ENCODE results near the gene ROBO1.

The ROBO1 gene

DNA sequence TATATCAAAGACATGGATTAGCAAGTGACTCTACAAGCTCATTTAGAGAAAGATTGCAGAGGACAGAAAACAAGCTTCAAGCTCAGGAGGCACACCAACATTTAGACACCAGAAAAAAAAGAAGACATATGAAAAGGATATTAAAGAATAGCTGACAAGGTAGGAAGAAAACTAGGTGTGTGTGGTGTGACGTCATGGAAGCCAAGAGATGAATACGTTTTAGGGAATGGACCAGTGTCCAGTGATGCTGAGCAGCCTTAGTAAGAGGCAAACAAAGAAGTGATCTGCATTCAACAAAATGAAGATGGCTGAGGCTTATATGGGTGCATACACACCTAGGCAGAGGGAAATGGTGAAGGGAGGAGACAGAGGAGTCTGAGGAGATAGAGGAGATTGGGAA lies 377.4 kb downstream of the ROBO1 start:
- no peak for FAIRE-seq

DNA sequence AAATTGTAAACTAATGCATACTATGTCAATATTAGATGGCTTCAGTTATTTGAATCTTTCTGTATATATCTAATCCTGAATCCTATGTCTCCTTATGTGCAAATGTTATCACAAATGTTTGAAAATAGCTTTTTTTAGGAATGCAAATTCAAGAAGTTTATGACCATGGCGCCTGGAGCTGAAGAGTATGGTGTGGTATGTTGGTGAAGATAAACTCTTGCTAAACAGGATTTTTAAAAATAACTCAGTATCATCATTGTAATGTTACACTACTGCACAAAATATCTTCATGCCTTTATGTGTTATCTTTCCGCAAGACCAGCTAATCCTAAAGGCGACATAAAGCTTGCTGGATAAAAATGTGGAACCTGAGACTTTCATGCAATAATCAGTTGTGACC lies 382.6 kb downstream of the ROBO1 start:
- DNase-seq (ENCODE audit: insufficient read length, low spot score) (no peak), FAIRE-seq (no peak)

More for the DNA sequence above, 377.4 kb downstream of the ROBO1 start:
- no peak for DNase-seq (ENCODE audit: insufficient read length, low spot score)

DNA sequence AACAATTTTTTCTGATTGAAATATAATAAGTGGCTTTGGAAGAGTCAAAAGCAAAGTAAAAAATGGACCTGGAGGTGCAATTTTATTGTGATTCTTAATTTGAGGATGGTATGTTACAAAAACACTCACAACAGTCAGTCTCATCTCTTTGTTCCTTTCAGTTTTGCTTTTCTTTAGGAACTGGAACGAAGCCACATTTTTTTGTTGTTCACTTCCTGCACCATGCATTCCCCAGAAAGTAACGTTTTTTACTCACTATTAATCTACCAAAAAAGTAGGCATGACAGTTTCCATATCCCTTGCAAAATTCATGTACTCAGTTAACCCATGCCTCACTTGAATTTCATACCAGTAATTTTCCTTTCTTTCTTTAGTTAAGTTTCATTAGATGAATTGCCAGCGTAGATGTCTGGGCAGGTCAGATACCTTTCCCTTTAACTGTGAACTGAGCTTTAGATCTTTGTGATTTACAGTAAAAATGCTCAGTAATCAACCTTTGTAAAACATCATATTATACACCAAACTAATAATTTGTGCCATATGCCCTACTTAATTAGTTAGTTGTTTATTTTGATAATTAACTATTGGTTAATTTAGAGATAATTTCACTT lies 384.3 kb downstream of the ROBO1 start:
- no peak for DNase-seq (ENCODE audit: insufficient read length, low spot score)
- no peak for FAIRE-seq

DNA sequence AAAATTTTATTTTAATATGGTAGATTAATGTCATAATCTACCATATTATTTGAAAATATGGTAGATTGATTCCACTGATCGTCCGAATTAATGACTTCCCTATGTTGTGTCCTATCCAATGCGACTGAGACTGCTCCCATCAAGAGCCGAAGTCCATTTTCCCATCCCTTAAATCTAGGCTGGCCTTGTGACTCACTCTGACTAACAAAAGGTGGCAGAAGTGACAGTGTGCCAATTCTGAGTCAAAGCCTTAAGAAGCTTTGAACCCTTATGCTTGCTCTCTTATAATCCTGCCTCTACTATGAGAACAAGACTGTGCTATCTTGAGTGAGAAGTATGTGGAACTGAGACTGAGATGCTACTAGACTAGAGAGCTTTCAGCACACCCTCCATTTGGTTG lies 387.2 kb downstream of the ROBO1 start:
- DNase-seq (ENCODE audit: insufficient read length, low spot score), result no peak
- FAIRE-seq, result no peak

DNA sequence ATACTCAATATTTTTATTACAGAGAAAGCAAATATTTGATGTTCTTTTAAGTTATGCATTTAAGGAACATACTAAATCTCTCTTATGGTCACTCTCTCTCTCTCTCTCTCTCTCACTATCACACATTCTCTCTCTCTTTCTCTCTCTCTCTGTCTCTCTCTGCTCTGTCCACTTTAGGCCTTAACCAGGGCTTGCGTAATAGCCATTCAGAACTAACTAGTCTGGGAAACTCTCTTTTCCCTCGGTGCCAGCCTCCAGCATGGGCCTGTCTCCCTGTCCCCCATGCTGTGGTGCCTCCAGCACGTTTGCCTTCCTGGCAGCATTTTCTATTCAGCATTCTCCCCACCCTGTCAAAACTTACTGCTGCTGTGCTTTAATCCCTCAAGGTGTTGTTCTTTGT lies 389.7 kb downstream of the ROBO1 start:
- DNase-seq (ENCODE audit: insufficient read length, low spot score), result no peak
- FAIRE-seq, result no peak

DNA sequence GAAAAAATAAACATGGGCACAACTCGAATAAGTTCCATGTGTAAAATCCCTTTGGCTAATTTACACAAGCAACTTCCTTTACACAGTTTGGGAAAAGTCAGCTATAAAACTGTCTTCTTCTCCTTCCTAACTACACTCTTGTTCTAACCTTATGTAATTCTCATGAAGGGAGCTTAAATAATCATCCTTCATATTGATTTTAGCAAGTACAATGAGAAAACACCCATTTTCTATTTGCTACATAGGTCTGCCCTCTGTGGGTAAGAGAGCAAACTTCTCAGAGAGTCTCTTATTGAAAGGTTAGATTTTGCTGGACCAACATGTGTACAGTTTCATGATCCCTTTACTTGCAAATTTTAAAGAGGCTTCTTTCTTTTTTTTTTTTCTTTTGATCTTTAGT lies 398.5 kb downstream of the ROBO1 start:
- DNase-seq (ENCODE audit: insufficient read length, low spot score), result no peak
- no peak for FAIRE-seq

DNA sequence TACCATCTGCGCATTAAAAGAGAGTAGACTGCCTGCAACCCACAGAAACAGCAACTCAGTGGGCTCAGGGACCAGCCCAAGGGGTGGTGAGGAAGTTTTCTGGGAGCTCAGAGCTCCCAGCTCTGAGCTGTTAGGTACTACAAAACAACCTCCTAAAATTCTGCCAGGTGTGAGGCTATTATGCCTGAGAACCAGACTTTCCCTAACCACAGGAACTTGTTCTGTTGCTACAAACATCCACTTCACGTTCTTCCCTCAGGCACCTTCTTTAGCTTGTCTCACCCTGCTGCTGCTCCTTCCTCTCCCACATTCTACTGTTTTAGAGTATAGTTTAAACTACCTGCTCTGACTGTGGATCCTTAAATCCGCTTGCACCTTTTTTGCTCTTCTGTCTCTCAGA lies 399.4 kb downstream of the ROBO1 start:
- no peak for DNase-seq (ENCODE audit: insufficient read length, low spot score)

DNA sequence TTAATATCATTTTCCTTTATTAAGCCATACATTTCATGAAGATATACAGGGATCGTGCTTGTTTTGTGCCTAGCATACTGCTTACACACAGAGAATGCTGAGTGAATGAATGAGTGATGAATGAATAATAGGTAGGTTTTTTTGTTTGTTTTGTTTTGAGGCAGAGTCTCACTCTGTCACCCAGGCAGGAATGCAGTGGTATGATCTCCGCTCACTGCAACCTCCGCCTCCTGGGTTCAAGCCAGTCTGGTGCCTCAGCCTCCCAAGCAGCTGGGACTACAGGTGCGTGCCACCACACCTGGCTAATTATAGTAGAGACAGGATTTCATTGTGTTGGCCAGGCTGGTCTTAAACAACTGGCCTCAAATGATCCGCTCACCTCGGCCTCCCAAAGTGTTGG lies 400.0 kb downstream of the ROBO1 start:
- no peak for FAIRE-seq
- no peak for DNase-seq (ENCODE audit: insufficient read length, low spot score)

More for the DNA sequence above, 399.4 kb downstream of the ROBO1 start:
- FAIRE-seq, result no peak

DNA sequence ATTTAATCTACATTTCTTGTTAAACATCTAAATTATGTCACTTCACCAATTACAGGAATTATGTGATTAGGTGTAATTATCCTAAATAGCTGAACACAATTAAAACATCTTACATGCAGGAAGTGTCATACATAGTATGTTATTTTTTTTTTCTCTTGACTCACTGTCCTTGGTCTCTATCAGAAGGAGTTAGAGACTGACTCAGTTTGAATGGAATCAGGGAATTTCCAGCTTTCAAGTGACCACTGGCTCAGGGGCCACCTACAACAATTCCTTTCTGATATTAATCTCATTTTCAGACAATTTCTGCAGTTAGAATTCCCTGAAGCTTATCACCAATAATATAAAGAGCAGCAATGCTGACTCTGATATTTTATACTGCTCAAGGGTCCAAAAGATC lies 400.7 kb downstream of the ROBO1 start:
- peak; percentile 5 for DNase-seq (ENCODE audit: insufficient read length, low spot score)
- no peak for FAIRE-seq

DNA sequence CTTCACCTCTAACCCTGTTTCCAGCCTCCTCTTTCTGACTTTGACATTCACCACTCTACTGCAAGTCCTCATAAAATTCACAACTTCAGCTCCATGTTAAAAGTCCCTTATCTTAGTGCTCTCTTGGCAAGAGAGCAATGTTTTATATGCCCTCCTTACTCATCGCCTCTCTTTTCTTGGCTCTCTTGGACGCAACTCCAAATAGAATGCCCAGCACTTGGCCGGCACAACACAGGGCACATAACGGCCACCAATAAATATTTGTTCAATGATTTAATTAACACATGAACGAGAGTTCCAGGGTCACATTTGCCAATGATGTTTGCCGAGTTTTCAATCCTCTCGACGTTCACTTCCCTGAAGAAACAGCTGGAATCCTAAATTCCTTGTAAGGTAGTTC lies 401.4 kb downstream of the ROBO1 start:
- DNase-seq (ENCODE audit: insufficient read length, low spot score), result no peak

DNA sequence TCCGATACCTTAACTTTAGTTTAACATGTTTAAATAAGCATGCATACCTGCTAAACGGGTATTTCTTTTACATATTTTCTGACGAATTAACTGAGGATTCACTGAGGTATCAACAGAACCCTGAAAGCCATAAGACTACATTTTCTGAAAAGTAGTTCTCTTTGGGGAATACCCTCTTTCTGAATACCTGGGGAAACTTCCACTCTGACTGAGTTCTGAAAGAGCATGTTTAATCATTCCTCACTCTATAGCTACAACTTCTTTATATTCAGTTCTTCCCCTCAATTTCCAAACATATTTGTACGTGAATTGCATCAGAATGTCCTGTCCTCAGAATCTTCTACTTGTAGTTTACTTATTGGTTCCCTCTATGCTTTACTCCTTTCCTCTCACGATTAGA lies 403.0 kb downstream of the ROBO1 start:
- FAIRE-seq, result no peak
- DNase-seq (ENCODE audit: insufficient read length, low spot score), result no peak

More for the DNA sequence above, 401.4 kb downstream of the ROBO1 start:
- no peak for FAIRE-seq

DNA sequence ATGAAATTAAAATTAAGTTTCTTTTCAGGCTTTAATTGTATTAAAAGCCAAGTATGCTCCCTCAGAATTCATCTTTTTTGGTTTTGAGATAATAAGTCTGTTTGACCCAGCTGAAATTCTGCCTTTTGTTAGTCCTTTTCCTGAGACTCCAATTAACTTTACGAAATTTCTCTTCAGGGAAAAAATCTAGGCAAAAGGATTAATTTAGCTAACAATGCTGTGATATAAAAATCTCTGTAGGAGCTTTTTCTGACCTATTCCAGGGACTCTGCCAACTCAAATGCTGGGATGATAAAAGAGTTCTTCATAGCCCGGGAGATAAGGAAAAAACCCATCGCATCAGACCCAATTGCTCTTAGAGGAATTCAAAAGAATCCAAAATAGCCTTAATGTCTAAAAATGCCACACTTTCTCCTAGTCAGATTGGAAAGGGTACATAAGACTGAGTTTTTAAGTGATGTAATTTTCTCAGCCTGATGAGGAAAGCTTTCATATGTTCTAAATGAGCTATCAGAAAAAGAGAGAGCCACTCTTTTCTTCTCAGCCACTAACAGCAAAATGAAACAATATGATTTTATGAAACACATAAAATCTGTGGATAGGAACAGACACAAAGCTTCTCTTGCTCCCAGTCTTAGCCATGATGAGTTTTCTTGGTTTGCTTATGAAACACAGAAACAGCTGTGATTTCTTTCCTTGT lies 405.1 kb downstream of the ROBO1 start:
- DNase-seq (ENCODE audit: insufficient read length, low spot score) (no peak), FAIRE-seq (no peak)

DNA sequence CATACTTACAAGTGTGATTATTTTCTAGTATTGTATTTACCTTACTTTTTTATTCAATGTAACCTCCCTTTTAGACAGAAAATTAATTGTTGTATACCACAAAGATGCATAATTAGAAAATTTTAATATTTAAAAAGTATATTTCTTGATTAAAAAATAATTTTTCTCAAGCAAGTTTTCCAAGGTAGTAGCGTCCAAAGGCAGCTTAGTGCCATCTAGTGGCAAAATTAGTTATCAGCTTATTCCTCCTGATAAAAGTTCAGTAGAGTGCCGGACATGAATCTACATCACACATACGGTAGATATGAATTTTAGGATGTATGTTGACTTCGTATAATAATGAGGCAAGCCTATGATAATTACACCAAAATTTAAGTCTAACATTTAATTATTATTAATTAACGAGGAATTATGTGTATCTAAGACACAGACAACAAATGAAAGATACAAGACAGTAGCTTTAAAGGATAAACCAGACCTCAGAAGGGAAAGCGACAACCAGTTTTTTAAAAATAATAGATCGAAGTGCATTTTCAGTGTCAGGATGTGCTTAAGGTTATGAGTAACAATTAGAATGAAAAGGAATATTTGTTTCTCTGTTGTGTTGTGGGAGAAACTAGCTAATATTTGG lies 405.9 kb downstream of the ROBO1 start:
- FAIRE-seq (no peak), DNase-seq (ENCODE audit: insufficient read length, low spot score) (no peak)

DNA sequence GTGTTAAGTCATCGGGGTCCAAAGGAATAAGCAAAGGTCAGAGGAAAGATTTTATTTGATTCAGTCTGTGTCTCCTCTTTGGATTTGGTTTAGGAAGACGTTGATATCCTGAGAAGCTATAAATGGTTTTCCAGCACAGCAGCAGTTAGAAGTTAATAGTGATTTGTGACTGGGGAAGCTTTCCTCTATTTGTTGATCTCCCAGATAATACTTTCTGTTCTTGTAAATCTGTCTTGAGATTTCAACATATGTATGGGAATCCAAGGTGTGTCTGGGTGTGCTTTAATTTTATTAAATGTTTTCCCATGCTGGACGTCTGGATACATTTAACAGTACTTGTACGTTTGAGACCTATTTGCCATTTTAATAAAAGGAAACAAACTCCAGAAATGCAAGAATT lies 409.5 kb downstream of the ROBO1 start:
- DNase-seq (ENCODE audit: insufficient read length, low spot score), result no peak
- no peak for FAIRE-seq

DNA sequence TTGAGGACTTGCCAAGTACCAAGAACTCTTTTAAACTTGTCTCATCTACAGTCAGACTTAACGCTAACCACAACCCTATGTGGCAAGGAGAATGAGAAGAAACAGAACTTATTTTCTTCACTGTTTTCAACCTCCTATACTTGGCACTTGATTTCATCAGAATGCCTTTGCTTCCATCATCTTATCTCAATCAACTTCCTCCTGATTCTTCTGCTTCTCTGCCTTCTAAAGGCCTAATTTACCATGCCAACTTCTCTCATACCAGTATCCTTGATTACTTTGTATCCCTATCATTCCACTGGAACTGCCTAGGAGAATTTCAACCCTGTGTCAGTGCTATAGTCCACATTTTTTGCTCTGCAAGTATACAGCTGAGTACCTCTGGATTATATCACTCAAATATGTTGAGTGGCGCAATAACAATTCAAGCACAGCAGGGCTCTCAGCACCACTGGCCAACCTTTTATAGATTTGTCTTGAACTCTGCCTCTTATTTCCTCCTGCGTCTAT lies 413.6 kb downstream of the ROBO1 start:
- FAIRE-seq, result no peak

DNA sequence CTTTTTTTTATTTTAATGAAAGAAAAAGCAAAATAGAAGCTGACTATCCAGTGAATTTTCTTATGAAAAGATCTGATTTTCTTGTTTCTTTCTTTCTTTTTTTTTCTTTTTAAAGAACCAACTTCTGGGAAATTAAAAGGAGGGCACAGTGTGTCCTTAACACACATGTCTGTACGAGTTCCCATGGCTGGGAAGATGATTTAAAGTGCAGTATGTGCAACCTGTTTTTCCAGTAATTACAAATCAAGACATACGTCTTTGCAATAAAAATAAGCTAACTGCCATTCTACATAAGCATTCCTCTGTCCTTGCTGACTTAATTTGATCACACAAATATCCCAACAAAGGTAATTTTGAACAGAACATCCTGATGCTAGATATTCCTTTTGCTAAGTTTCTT lies 416.1 kb downstream of the ROBO1 start:
- FAIRE-seq (no peak), DNase-seq (ENCODE audit: insufficient read length, low spot score) (no peak)

More for the DNA sequence above, 413.6 kb downstream of the ROBO1 start:
- DNase-seq (ENCODE audit: insufficient read length, low spot score), result no peak

DNA sequence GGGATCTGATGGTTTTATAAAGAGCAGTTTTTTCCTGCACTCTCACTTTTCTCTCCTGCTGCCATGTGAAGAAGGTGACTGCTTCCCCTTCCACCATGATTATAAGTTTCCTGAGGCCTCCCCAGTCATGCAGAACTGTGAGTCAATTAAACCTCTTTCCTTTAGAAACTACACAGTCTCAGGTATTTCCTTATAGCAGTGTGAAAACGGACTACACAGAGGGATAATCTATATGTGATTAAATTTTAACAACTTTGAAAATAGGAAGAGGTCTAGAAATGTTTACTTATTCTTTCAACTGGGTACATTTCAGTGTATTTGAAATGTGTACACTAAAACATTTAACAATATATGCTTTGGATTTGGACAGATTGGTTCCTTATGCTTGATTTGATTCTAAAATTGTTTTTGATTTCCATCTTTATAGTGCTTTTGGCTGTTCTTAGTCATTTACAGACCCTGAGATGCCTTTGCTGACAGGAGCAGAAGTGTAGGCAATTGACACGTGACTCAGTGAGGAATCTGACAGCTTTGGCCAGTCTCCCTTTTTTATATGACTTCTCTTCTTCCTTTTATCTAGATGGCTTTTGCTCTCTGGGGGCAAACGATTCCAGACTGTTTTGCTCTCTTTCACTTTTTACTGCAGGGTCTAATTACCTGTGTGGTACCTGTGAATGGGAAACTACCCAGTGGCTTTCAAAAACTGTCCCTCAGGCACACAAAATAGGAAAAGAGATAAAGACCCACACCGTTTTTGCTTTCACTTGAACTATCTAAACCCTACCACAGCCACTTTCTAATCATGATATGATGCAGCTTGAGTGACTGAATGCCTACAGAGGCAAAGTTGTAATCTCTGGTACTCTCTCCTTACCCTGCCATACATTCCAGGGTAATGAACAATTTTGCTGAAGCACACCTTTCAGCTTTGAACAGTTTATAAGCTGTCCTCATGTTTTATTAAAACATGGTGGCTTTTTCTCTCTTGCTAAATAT lies 422.6 kb downstream of the ROBO1 start:
- FAIRE-seq (no peak), DNase-seq (ENCODE audit: insufficient read length, low spot score) (no peak)

DNA sequence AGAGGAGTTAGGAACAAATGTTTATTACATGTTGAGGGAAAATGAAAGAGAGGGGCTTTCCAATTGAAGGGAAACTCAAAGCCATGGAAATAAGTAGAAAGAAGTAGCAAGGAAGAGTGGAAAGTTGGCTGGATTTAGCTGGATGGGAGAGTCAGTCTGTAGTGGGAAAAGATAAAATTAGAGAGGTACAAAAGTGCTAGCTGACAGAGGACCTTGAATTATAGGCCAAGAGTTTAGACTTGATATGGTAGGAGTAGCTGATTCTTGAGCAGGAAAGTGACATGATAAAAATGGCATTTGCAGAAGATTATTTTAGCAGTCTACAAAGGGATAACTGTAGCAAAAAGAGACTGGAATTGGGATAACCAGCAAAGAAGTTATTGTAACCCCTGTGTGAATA lies 425.8 kb downstream of the ROBO1 start:
- FAIRE-seq, result no peak

DNA sequence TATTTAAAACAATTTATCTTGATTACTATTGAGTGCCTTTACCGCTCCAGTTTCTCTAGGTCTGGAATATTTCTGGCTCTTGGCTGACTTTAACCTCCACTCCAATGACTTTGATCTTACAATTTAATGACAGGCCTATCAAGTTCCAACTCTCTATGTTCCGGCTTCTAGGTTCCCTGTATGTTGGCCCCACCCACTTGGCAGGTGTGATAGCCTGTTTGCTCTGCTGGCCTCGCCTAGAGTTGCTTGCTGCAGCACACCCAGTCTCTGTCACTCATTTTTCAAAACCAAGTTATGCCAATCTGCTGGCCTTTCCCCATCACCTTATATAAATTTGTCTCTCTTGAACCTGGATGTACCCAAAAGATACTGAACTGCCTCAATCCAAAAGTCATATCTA lies 428.0 kb downstream of the ROBO1 start:
- FAIRE-seq, result no peak
- DNase-seq (ENCODE audit: insufficient read length, low spot score), result no peak

More for the DNA sequence above, 425.8 kb downstream of the ROBO1 start:
- DNase-seq (ENCODE audit: insufficient read length, low spot score), result no peak

DNA sequence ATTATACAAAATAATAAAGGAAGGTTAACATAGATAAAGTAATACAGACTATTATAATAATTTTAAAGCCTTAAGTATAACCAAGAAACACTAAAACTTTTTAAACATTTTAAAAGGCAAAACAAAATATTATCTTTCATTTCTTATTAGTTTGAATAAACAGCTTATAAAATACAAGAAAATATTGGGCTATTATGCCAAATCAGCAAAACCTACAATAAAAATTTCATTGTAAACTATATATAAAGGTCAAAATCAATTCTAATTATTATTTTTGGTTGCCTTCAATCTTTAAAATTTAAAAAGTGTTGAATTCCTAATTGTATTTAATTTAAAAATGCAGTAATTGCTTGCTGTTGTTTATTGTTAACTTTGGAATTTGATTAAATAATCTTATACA lies 430.0 kb downstream of the ROBO1 start:
- DNase-seq (ENCODE audit: insufficient read length, low spot score) (no peak), FAIRE-seq (no peak)

DNA sequence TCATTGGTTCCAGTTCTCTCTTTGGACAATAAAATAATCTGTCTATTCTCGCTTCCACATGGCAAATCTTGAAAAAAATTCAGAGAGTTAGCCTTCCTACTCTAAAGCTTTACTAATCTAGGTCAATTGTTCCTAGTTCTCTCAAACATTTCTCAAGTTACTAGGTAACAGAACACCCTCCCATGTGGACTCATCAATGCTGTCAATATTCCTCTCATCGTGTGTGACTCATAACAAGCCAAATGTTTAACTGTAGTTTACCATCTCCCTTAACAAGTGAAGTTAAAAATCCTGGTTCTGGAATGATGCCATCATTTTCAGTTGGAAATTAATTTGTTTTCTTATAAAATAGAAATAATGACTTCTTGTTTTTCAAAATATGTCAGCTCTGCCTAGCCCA lies 438.6 kb downstream of the ROBO1 start:
- FAIRE-seq (no peak), DNase-seq (ENCODE audit: insufficient read length, low spot score) (peak; percentile 3)

All from HTR-8/SVneo (cell line).